Measurements from ENCODE around the gene ARHGDIG. TPM values are rescaled to one million over a fixed set of nuclear protein-coding genes. Genes with fewer than 3 reads are reported as not detected.

Gene ARHGDIG
- total and polyA plus RNA-seq, 2 experiments from 2014 or later, result 0.78 to 1.0 TPM

DNA sequence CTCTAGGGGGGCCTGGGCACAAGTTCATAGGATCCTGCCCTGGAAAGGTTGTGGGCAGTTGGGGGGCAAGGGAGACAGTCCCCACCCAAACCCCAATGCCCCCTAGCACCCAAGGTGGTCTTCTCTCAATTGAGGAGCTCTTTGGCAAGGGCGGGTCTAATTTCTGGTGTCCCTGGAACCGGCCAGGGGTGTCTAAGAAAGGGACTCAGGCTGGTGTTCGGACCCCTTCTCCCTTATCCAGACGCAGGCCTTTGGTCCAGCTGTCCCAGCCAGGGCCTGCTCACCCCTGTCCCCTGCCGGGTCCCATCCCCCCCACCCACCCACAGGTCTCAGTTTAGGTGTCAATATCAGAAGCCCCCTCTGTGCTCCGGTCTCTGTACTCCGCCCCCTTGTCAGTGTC is 860 bp upstream of the ARHGDIG start:
- no peaks in the 10 kb centered on the region for H3K9me3 Mint-ChIP-seq
- no peaks in the 10 kb centered on the region for H3K4me1 Mint-ChIP-seq
- Histone ChIP-seq H3K36me3 (ENCODE audit: insufficient read depth) (no peaks in the 10 kb centered on the region), H3K79me2 (replicated peaks; ENCODE audit: insufficient read depth) (no peaks in the 10 kb centered on the region), H3K9me2 (ENCODE audit: insufficient read depth) (no peaks in the 10 kb centered on the region), H4K20me1 (replicated peaks; ENCODE audit: insufficient read depth) (0 out of 2 replicates have a peak, but pooled peaks cover 2% of the 10 kb centered on the region), H2AFZ (no peak overlapping the region), H3K4me1 (ENCODE audit: insufficient read depth) (no peaks in the 10 kb centered on the region), H3K27ac (ENCODE audit: low read depth) (no peak overlapping the region), H3K4me3 (peak overlapping the region; percentile 60; the same call in 1 of the 2 replicates), H3K4me2 (no peak overlapping the region), H3F3A (replicated peaks; ENCODE audit: low read depth) (peaks cover 4% of the 10 kb centered on the region; the same call in 1 of the 2 replicates), H3K27me3 (ENCODE audit: insufficient read depth) (peaks cover 57% of the 10 kb centered on the region)
- H3K27me3 Mint-ChIP-seq (ENCODE audit: insufficient read depth, low read depth, poor library complexity), result peaks cover 39% of the 10 kb centered on the region
- ATAC-seq (no peak), DNase-seq (ENCODE audit: low spot score) (no peak)
- TF ChIP-seq, protein P1, sequence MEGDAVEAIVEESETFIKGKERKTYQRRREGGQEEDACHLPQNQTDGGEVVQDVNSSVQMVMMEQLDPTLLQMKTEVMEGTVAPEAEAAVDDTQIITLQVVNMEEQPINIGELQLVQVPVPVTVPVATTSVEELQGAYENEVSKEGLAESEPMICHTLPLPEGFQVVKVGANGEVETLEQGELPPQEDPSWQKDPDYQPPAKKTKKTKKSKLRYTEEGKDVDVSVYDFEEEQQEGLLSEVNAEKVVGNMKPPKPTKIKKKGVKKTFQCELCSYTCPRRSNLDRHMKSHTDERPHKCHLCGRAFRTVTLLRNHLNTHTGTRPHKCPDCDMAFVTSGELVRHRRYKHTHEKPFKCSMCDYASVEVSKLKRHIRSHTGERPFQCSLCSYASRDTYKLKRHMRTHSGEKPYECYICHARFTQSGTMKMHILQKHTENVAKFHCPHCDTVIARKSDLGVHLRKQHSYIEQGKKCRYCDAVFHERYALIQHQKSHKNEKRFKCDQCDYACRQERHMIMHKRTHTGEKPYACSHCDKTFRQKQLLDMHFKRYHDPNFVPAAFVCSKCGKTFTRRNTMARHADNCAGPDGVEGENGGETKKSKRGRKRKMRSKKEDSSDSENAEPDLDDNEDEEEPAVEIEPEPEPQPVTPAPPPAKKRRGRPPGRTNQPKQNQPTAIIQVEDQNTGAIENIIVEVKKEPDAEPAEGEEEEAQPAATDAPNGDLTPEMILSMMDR (conservative IDR thresholded peaks at IDR 0.05; ENCODE audit: low read depth in 2 of 2), result no peak
- TF ChIP-seq JUNB (IDR thresholded peaks at IDR 0.05; ENCODE audit: unreplicated experiment), result no peak
- TF ChIP-seq ZNF331 (CRISPR knock-in tag; IDR thresholded peaks at IDR 0.05; ENCODE audit: low read depth), result no peak
- no peak for TF ChIP-seq POLR2AphosphoS5 (IDR thresholded peaks at IDR 0.05; ENCODE audit: low read depth)
- TF ChIP-seq CREB1 (CRISPR knock-in tag; IDR thresholded peaks at IDR 0.05; ENCODE audit: low read depth), result no peak
- TF ChIP-seq ZNF114 (CRISPR knock-in tag; IDR thresholded peaks at IDR 0.05), result no peak
- no peak for TF ChIP-seq EZH2phosphoT487 (IDR thresholded peaks at IDR 0.05; ENCODE audit: unreplicated experiment)
- no peak for TF ChIP-seq ZNF462 (CRISPR knock-in tag; IDR thresholded peaks at IDR 0.05)
- TF ChIP-seq REST (IDR thresholded peaks at IDR 0.05; ENCODE audit: unreplicated experiment), result no peak
- no peak for TF ChIP-seq STAT1 (IDR thresholded peaks at IDR 0.05; ENCODE audit: unreplicated experiment)
- no peak for TF ChIP-seq ETS1 (IDR thresholded peaks at IDR 0.05)
- no peak for TF ChIP-seq EZH2 (IDR thresholded peaks at IDR 0.05; ENCODE audit: low read depth, unreplicated experiment)
- TF ChIP-seq NANOG (IDR thresholded peaks at IDR 0.05; ENCODE audit: borderline replicate concordance), result no peak
- no peaks in the 10 kb centered on the region for H3K36me3 Mint-ChIP-seq (ENCODE audit: low read depth)
- H3K4me3 Mint-ChIP-seq, result peak overlapping the region; percentile 61; the same call in 2 of the 3 replicates
- H3K27ac Mint-ChIP-seq, result no peak overlapping the region

Data from GM23338 (cell line).